ENCODE data around the gene SPOCD1.

DNA sequence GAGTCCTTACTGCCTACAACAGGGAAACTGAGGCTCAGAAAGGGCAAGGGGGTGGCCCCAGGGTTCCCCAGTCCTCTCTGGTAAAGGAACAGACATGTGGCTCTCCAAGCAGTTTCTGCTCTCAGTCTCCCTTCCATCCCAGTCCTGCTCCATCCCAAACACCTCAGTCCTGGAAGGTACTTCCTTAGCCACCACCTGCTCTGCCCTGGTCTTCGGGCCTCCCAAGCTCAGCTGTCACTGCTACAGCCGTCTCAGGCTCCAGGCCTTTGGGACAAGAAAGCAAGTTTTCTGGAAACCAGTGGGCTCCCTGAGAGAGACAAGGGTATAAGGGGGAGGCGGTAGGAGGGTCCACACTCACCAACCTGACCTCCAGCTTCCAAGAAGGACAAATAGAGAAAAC is 28.6 kb downstream of the SPOCD1 start:
- TF ChIP-seq, protein P1, sequence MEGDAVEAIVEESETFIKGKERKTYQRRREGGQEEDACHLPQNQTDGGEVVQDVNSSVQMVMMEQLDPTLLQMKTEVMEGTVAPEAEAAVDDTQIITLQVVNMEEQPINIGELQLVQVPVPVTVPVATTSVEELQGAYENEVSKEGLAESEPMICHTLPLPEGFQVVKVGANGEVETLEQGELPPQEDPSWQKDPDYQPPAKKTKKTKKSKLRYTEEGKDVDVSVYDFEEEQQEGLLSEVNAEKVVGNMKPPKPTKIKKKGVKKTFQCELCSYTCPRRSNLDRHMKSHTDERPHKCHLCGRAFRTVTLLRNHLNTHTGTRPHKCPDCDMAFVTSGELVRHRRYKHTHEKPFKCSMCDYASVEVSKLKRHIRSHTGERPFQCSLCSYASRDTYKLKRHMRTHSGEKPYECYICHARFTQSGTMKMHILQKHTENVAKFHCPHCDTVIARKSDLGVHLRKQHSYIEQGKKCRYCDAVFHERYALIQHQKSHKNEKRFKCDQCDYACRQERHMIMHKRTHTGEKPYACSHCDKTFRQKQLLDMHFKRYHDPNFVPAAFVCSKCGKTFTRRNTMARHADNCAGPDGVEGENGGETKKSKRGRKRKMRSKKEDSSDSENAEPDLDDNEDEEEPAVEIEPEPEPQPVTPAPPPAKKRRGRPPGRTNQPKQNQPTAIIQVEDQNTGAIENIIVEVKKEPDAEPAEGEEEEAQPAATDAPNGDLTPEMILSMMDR (IDR thresholded peaks at IDR 0.05) = no peak
- no peak for TF ChIP-seq SMC3 (IDR thresholded peaks at IDR 0.05; ENCODE audit: low read depth, low read length)
- TF ChIP-seq EP300 (IDR thresholded peaks at IDR 0.05; ENCODE audit: borderline replicate concordance in 1 of 2, low read depth in 1 of 2, low read length in 1 of 2) = no peak
- TF ChIP-seq MAX (IDR thresholded peaks at IDR 0.05; ENCODE audit: low read depth) = no peak
- TF ChIP-seq REST (IDR thresholded peaks at IDR 0.05; ENCODE audit: low read depth, low read length) = no peak
- TF ChIP-seq GABPA (IDR thresholded peaks at IDR 0.05; ENCODE audit: low read depth) = no peak
- TF ChIP-seq USF2 (IDR thresholded peaks at IDR 0.05; ENCODE audit: borderline replicate concordance, low read depth, low read length) = no peak
- TF ChIP-seq NFIC (IDR thresholded peaks at IDR 0.05; ENCODE audit: borderline replicate concordance) = no peak
- no peak for TF ChIP-seq YY1 (IDR thresholded peaks at IDR 0.05; ENCODE audit: low read depth)
- TF ChIP-seq TEAD4 (IDR thresholded peaks at IDR 0.05; ENCODE audit: borderline replicate concordance, insufficient read depth) = no peak
- TF ChIP-seq POLR2AphosphoS5 (IDR thresholded peaks at IDR 0.05; ENCODE audit: low read depth, low read length) = no peak
- TF ChIP-seq EZH2phosphoT487 (IDR thresholded peaks at IDR 0.05; ENCODE audit: borderline replicate concordance, low read depth) = no peak
- TF ChIP-seq TCF12 (IDR thresholded peaks at IDR 0.05) = no peak
- no peak for TF ChIP-seq MXI1 (IDR thresholded peaks at IDR 0.05; ENCODE audit: low read depth, low read length)

Data from SK-N-SH (cell line).